Lung (tissue), 12 donors: ENCODE measurements around the gene BIN1. TPM values are rescaled to one million over a fixed set of nuclear protein-coding genes. Genes with fewer than 3 reads are reported as not detected.

Experiments
- ATAC-seq: fragments of 200-7000 bp; cut with Tn5 transposase; one replicate; pipeline ENCODE4 v1.9.1; 2020; ENCODE audit warnings: moderate number of reproducible peaks; ENCODE audit not compliant: insufficient read depth, low FRiP score
- DNase-seq, 3 donors: peaks; one replicate each; pipeline ENCODE4 v3.0.0-alpha.2; 2013 to 2017
- H3K27ac ChIP-seq, 2 donors: one replicate each; pipeline ENCODE4 v1.5.1; 2013; ENCODE audit warnings: mild to moderate bottlenecking in 2 of 2, moderate library complexity in 2 of 2, control low read depth in 1 of 2, inconsistent platforms in 1 of 2, low read depth in 1 of 2, low read length in 1 of 2
- H3K27me3 ChIP-seq, 3 donors: one replicate each; pipeline ENCODE4 v1.5.1; 2013; ENCODE audit warnings: low read length in 2 of 3; ENCODE audit not compliant: control insufficient read depth in 3 of 3, insufficient read depth in 3 of 3
- H3K36me3 ChIP-seq, 4 donors: one replicate each; pipeline ENCODE4 v1.5.1; 2013; ENCODE audit warnings: low read length in 4 of 4, mild to moderate bottlenecking in 1 of 4, moderate library complexity in 1 of 4; ENCODE audit not compliant: control insufficient read depth in 4 of 4, insufficient read depth in 4 of 4
- H3K4me1 ChIP-seq, 5 donors: one replicate each; pipeline ENCODE4 v1.5.1; 2013; ENCODE audit warnings: low read length in 5 of 5, mild to moderate bottlenecking in 2 of 5, moderate library complexity in 1 of 5; ENCODE audit not compliant: control insufficient read depth in 5 of 5, insufficient read depth in 5 of 5
- H3K4me3 ChIP-seq: one replicate; pipeline ENCODE4 v1.5.1; 2013; ENCODE audit warnings: mild to moderate bottlenecking, control low read depth, moderate library complexity
- H3K9ac ChIP-seq, 2 donors: one replicate each; pipeline ENCODE4 v1.5.1; 2013; ENCODE audit warnings: low read length in 2 of 2, control low read depth in 1 of 2; ENCODE audit not compliant: insufficient read depth in 1 of 2
- H3K9me3 ChIP-seq, 4 donors: one replicate each; pipeline ENCODE4 v1.5.1; 2013; ENCODE audit warnings: low read length in 3 of 4, mild to moderate bottlenecking in 1 of 4, moderate library complexity in 1 of 4; ENCODE audit not compliant: control insufficient read depth in 4 of 4, insufficient read depth in 3 of 4
- CTCF ChIP-seq: IDR thresholded peaks from 2 replicates; pipeline ENCODE4 v1.5.1; 2012; ENCODE audit warnings: mild to moderate bottlenecking; ENCODE audit errors: control extremely low read depth, extremely low read depth
- WGBS, 2 donors: extraction: QIAGEN DNeasy Blood & Tissue Kit; methylation state at CpG; one replicate each; pipeline ENCODE4 v1.1.7; 2013; 5-methylcytosine and 5-hydroxymethylcytosine counted together
- polyA plus RNA-seq, 2 donors: library from polyadenylated mRNA; stranded (reverse); fragments of 200-250 nt; gene quantifications; one replicate each; pipeline ENCODE4 v1.2.1, GENCODE V29; 2013
- total RNA-seq, 2 donors: library from RNA; depleted of rRNA in 1 of 2; stranded (reverse); fragments of >200 nt in 1 of 2; gene quantifications; one replicate each; pipeline ENCODE4 v1.2.1, GENCODE V29; 2014 to 2021
- donor health status: control.
- donor health status: control.
- donor health status: Bipolar disorder and iron deficiency.
- donor health status: healthy.
- donor health status: DM: yes; HTN: yes; CAD: no.

BIN1 gene
- total and polyA plus RNA-seq, 4 donors: 28.8 to 41.7 (median 36.2) TPM

- TF ChIP-seq CTCF: no peak
- WGBS, 2 donors: 79 to 86% methylated on average over 14 of the region's 14 CpGs
- no peaks in the 10 kb centered on the region for H3K9me3 ChIP-seq
- no peak overlapping the region for H3K4me3 ChIP-seq
- H3K27ac ChIP-seq: no peak overlapping the region
- H3K4me1 ChIP-seq: peaks cover 0 to 12% (median 8%) of the 10 kb centered on the region in 5 donors
- H3K9ac ChIP-seq: no peak overlapping the region
- H3K27me3 ChIP-seq: no peaks in the 10 kb centered on the region
- no peak for ATAC-seq
- DNase-seq: no peak
- peaks cover 0 to 21% (median 16%) of the 10 kb centered on the region in 4 donors for H3K36me3 ChIP-seq
These were observed 48.1 kb downstream of the BIN1 start for GRCh38 chr2:127058954-127059252.

GRCh38 chr2:127058246-127058953 lies 48.6 kb downstream of the BIN1 start:
- no peak overlapping the region for H3K4me3 ChIP-seq
- no peak overlapping the region for H3K9ac ChIP-seq
- H3K27ac ChIP-seq: no peak overlapping the region
- H3K36me3 ChIP-seq: peaks cover 0 to 22% (median 15%) of the 10 kb centered on the region in 4 donors
- no peaks in the 10 kb centered on the region for H3K27me3 ChIP-seq
- H3K4me1 ChIP-seq: peaks cover 0 to 13% (median 5%) of the 10 kb centered on the region in 5 donors
- H3K9me3 ChIP-seq: no peaks in the 10 kb centered on the region
- ATAC-seq (no peak), DNase-seq (no peak)
- no peak for TF ChIP-seq CTCF
- WGBS, 2 donors: 94 to 95% methylated on average over 11 of the region's 11 CpGs

GRCh38 chr2:127057371-127058245 lies 49.3 kb downstream of the BIN1 start:
- Histone ChIP-seq H3K4me1 (peaks cover 0 to 13% (median 5%) of the 10 kb centered on the region in 5 donors), H3K4me3 (no peak overlapping the region), H3K36me3 (peaks cover 0 to 25% (median 9%) of the 10 kb centered on the region in 4 donors), H3K9me3 (no peaks in the 10 kb centered on the region), H3K27me3 (no peaks in the 10 kb centered on the region), H3K27ac (no peak overlapping the region), H3K9ac (no peak overlapping the region)
- DNase-seq: no peak
- no peak for ATAC-seq
- WGBS, 2 donors: 91 to 95% methylated on average over 29 to 31 of the region's 31 CpGs
- TF ChIP-seq CTCF: no peak
